ENCODE measurements around the gene AADAT.

AADAT gene

DNA sequence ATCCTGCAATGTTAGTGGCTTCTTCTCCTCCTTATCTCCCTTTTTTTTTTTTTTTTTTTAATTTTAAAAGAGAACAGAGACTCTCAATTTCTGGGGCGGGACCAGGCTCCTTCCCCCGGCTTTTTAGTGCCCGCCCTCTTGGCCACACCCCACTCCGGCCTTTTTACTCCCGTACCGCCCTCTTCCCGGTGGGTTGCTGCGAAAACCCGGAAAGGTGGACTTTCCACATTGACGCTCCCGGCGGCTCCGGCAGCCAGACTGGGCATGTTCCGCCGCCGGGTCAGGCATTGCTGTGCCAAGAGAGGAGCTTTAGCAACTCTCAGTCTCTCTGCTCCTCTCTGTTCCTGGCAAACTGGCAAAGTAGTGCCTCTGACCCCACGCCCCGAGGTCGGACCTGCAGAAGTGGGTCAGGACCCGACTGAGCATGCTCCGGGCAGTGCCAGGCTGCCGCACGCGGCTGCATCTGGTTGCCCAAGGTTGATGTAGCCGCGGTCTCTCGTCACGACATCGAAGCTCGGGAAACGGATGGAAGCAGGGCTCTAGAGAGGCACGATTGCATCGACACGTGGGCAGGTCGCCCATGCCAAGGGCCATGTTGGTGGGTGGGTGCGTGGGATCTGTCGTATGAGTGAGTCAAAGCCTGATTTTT, 62.5 kb downstream of the AADAT start:
- FAIRE-seq = peak; percentile 82

DNA sequence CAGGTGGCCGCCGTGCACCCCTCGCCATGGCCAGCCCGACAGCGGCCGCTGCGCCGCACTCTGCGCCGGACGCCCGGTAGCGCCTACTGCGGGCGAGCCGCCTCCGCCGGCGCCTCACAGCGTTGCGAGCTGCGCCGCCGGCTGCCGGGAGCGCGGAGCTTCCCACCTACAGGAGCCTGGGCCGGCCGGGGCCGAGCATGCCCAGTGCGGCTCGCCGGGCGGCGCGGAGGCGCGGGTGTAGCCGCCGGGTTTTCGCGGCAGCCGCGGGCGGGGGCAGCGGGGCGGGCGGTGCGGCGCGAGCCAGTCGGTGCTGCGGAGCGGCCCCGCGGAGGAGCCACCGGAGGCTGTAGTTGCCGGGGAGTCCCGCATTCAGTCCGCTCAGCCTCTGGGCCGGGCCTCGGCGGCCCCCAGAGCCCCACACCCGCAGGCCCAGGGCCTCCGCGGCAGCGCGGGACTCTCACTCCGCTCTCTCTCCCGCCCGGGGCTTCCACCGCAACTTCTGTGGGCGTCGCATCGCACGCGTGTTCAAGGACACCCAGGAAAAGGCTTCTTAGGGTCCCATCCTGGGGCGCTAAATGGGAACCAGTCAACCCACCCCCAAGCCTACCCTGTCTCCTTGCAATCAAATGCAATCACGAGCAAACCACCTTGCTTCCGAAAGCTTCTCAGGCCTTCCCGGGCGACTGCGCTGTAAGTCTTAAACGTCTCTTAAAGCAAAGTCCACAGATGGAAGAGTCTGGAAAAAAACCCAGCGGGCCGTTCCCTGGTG, 63.3 kb downstream of the AADAT start, which contains the start of gene MFAP3L:
Gene MFAP3L (minus strand): TSS at position 143 of the 769 bp plus-strand sequence. CDS start 20,518 bp downstream, outside the sequence.
- no peak for FAIRE-seq

DNA sequence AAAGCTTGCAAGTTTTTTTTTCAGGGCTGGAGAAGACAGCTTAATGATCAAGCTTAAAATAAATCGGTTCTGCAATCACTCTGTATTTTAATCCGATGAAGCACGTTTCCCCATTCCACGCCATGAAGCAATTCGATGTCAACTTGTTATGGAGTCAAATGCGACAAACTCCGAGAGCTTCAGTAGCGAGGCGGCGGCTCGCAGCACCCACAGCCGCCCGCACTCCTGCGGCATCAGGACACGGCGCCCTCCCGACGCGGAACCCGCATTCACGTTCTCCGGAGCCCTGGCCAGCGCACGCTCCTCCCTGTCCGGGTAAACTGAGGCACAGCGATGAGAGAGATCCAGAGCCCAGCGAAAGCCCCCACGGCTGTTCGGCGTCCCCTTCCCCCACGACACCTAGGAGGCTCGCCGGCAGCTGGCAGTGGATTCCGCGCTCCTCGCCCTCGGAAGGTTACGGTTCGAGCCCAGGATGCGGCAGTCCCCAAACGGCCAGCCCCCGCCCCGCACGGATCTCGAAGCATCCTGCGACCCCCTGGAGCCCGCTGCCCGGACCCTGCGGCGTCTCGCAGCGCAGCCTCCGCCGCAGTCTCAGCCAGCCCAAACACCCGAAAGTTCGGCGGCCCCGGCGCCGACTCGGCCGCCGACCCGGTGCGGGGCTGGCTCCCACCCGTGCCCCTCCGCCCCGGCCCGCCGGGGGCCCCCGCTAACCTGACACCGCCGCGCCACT, 64.1 kb downstream of the AADAT start:
- FAIRE-seq = no peak

DNA sequence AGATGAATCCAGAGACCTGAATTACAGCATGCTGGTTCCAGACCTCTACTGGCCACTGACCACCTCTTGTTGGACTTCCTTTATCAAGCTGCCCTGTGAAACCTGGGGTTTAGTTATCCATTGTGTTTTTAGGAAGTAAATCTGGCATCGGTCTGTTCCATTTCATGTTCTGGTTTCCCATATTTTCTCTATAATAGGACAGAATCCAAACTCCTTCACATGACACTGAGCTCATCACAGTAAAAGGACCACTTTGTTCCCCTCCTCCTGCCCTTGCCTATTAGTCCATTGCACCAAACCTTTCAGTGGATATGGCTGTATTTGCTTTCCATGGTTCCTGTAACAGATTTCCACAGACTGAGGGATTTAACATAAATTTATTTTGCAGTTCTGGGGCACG, 67.5 kb downstream of the AADAT start:
- no peak for FAIRE-seq

DNA sequence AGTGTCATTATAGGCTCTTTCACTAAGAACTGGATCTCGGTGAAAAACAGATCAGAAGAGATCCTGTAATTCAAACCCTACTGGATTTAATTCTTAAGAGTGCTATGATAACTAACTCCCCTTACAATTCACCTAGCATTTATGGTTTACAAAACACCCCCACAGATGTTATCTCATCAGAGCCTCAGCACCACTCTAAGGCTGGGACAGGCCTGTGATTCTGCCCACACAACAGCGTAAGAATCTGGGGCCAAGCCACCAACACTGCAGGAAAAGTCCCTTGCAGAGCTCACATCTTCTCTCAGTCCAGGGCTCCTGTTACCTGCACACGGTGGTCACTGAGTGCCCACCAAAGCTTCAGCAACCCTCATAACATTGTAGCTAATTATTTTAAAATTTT, 72.5 kb downstream of the AADAT start:
- no peak for FAIRE-seq

DNA sequence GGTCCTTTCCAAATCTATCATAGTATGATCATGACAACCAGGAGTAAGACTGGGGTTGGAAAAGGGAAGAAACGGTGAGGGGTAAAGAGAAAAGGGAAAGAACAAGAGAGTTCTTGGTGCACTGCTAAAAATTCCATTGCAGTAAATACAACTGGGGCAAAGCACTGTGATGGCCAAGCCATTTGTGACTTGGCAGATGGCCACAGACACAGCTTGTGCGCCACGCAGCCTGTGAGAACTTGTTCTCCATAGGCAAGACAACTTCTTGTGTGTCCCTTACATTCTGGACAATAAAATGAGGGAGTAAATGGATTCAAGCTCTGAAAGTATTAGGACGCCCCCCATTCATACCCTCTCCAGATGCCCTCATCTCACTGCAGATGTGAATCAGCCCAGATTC, 74.5 kb downstream of the AADAT start:
- FAIRE-seq = no peak

DNA sequence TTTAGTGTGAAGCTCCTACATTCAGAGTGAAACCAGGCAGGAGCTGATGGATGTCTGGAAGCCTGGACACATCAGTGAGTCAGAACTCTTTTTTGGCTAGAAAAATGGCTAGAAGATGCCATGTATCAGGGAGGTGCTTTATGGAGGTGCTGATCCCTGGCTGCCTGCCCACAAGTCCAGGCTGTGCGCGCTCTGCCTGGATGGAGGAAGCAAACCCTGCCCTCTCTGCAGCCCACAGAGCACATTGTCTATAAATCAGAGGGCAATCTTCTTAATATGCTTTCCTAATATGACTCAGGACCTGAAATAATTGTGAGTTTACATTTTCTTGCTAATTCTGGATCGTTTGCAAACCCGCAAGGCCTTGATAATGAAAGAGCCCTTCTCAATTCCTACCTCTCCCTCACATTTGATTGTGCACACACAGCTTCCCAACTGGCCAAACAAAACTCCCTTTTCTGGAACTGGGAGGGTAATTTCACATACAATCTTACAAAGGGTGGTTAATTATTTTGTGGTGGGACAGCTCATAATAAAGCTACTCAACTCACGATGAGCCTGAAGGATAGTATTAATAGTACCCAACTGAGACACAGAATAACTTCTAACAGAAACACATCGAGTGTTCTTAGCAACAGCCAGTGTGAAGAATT, 75.3 kb downstream of the AADAT start:
- no peak for FAIRE-seq

DNA sequence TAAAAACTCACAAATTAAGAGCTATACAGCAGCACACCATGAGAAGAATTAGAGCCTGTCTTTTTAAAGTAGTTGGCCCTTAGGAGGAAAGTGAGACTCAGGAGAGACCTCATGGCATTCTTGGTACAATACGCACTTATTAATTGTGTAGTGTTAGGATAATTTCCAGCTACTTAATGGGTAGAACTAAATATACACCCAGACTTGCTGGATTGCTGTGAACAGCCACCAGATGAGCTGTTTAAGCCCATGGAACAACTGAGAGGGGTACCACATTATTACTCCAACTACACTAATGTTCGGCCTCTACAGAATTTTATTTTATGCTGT, 77.2 kb downstream of the AADAT start:
- FAIRE-seq = no peak

DNA sequence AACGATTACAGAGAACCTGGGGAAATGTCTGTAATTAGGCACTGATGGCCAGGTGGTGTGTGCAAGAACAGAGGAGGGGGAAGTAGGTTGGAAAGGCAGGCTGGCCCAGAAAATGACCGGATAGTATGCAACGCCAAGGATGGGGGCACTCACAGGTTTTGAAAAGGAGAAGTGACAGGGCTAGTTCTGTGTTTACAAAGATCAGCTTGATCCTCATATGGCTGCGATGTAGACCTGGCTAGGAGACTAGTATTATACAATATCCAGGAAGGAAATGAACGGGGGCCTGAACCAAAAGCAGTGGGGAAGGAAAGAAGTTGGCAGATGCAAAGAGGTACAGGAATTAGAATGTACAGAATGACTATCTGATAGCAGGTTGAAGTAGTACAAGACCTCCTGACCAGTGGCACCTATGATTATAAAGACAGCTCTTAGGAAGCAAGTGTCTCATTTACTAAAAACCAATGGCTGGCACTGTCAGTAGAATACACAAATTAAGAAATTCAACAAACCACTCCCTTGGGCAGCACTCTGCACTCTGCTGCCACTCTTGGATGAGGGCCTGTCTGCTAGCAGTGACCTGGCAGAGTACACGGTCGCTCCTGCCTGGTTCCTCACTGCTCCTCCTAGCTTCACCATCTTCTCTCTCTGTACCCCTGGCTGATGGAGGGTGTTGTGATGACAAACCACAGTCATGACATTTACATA, 77.7 kb downstream of the AADAT start:
- no peak for FAIRE-seq
